Activated T-helper 1 cell treated with Interleukin-2 at 50 U/mL for 16 hours (primary cell): ENCODE results near the gene AGO1.
"Not testable (repeated sequence)": the region's sequence is repeated elsewhere in the genome, so short reads cannot be mapped to it uniquely, and the experiment has no call there.

ENCODE experiments used
- DNase-seq: peaks from one replicate; pipeline ENCODE4 v3.0.0-alpha.2; 2020; ENCODE audit warnings: low read depth

The AGO1 gene

DNA sequence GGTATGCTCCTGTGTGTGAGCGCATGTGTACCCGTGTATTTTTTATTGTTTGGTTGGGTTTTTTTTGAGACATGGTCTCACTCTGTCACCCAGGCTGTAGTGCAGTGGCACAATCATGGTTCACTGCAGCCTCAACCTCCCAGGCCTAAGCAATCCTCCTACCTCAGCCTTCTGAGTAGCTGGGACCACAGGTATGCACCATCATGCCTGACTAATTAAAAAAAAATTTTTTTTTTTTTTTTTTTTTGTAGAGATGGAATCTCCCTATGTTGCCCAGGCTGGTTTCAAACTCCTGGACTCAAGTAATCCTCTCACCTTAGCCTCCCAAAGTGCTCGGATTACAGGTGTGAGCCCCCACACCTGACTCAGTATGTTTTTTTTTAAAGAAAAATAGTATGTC, 89.6 kb downstream of the AGO1 start:
- not testable (repeated sequence) for DNase-seq

DNA sequence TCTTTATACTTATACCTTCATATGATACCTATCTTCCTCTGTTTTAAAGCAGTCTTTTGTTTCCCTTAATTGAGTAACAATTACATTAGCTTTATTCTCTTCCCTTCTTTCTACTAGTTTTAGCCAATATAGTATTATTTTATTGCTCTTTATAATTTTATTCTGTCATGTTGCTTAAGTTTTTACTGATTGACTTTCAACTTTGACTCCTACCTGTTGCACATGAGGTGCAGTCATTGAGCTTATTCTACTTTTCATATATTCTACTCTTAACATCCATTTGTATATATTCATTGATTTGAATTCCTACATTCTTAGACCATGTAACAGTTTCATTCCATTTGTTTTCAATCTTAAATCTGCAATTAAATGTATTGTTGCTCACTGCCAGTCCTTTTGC, 97.1 kb downstream of the AGO1 start:
- DNase-seq = no peak
